A549 (cell line): ENCODE measurements around the gene NEDD4L. TPM values are rescaled to one million over a fixed set of nuclear protein-coding genes. Genes with fewer than 3 reads are reported as not detected.

Source experiments
- ATAC-seq, 2 experiments: fragments of 200-7000 bp in 1 of 2; fragments of >200 bp in 1 of 2; cut with Nextera tagmentation in 1 of 2; cut with Tn5 transposase in 1 of 2; 3 replicates each; pipeline versions ENCODE4 v1.8.0 to v1.9.1; 2018 to 2020; ENCODE audit warnings: mild to moderate bottlenecking in 1 of 2, moderate library complexity in 1 of 2
- CTCF ChIA-PET: fragments of 300-600 bp; sonication (Branson Sonifier 250); formaldehyde crosslinking; extraction: SDS; loops from one replicate; lab custom pipeline; 2021; ENCODE audit warnings: antibody characterized with exemption, inconsistent platforms; lab: Yijun Ruan, JAX
- POLR2A ChIA-PET: fragments of 350-600 bp; formaldehyde crosslinking; extraction: SDS; loops from one replicate; lab custom pipeline; 2021; ENCODE audit warnings: antibody characterized with exemption, inconsistent platforms; lab: Yijun Ruan, JAX
- DNase-seq, 2 experiments: peaks; one replicate each; pipeline versions ENCODE4 v3.0.0 to v3.0.0-alpha.2; 2011 to 2016; ENCODE audit warnings: low read depth in 1 of 2, low spot score in 1 of 2
- FAIRE-seq: peaks from 2 replicates; lab custom pipeline; 2011; peaks lifted over from hg19 to GRCh38; lab: Jason Lieb, UNC
- H3K27ac ChIP-seq, 2 experiments: fragments of >200 bp; sonication (Bioruptor Twin); formaldehyde crosslinking; 3 replicates each; pipeline ENCODE4 v1.5.1; 2016 to 2017
- H3K4me1 ChIP-seq: fragments of >200 bp; sonication (Bioruptor Twin); formaldehyde crosslinking; 3 replicates; pipeline ENCODE4 v1.6.1; 2016
- H3K4me2 ChIP-seq: fragments of >200 bp; sonication (Bioruptor Twin); formaldehyde crosslinking; 3 replicates; pipeline ENCODE4 v1.6.1; 2016
- H3K4me3 ChIP-seq: fragments of >200 bp; sonication (Bioruptor Twin); formaldehyde crosslinking; 3 replicates; pipeline ENCODE4 v1.5.1; 2016
- H3K9me3 ChIP-seq: fragments of >200 bp; sonication (Bioruptor Twin); formaldehyde crosslinking; 3 replicates; pipeline ENCODE4 v1.6.1; 2016
- CEBPB ChIP-seq, 2 experiments: fragments of >200 bp in 1 of 2; sonication (Bioruptor Twin) in 1 of 2; formaldehyde crosslinking in 1 of 2; IDR thresholded peaks; 2 replicates each; pipeline ENCODE4 v1.6.1; 2012 to 2016
- CTCF ChIP-seq: fragments of >200 bp; sonication (Bioruptor Twin); formaldehyde crosslinking; IDR thresholded peaks from 3 replicates; pipeline ENCODE4 v1.5.1; 2016
- FOSL2 ChIP-seq, 2 experiments: fragments of 450-650 bp in 1 of 2; fragments of >200 bp in 1 of 2; sonication (Bioruptor Twin) in 1 of 2; formaldehyde crosslinking; IDR thresholded peaks; 2 replicates each; pipeline versions ENCODE4 v1.5.0 to v1.6.1; 2016 to 2020; ENCODE audit warnings: mild to moderate bottlenecking in 1 of 2, moderate library complexity in 1 of 2
- HDAC2 ChIP-seq: fragments of 200-600 bp; sonication (generic); IDR thresholded peaks from 2 replicates; pipeline ENCODE4 v1.6.1; 2016
- HMGXB4 ChIP-seq: fragments of 250-450 bp; sonication (Bioruptor Pico); IDR thresholded peaks from 2 replicates; pipeline ENCODE4 v1.5.0; 2021; ENCODE audit warnings: mild to moderate bottlenecking, moderate library complexity, borderline replicate concordance
- JUNB ChIP-seq: fragments of >200 bp; sonication (Bioruptor Twin); formaldehyde crosslinking; IDR thresholded peaks from 2 replicates; pipeline ENCODE4 v1.6.1; 2016
- PBX3 ChIP-seq: IDR thresholded peaks from 2 replicates; pipeline ENCODE4 v1.6.1; 2012
- POLR2A ChIP-seq: IDR thresholded peaks from 2 replicates; pipeline ENCODE4 v1.6.1; 2012; ENCODE audit warnings: mild to moderate bottlenecking, low read length
- POLR2AphosphoS2 ChIP-seq: conservative IDR thresholded peaks from 2 replicates; pipeline ENCODE4 v1.6.1; 2012; ENCODE audit warnings: low read length, improper control_type of control experiment, inconsistent platforms
- RCOR1 ChIP-seq: fragments of 150-350 bp; IDR thresholded peaks from 2 replicates; pipeline ENCODE4 v1.6.1; 2014; ENCODE audit warnings: antibody characterized with exemption, low read length, low read depth
- SMC3 ChIP-seq: fragments of >200 bp; sonication (Bioruptor Twin); formaldehyde crosslinking; IDR thresholded peaks from 3 replicates; pipeline ENCODE4 v1.6.1; 2018; ENCODE audit warnings: inconsistent platforms
- TFCP2L1 ChIP-seq: fragments of 250-450 bp; sonication (Bioruptor Pico); IDR thresholded peaks from 2 replicates; pipeline ENCODE4 v1.5.0; 2021; ENCODE audit warnings: mild to moderate bottlenecking
- ZNF302 ChIP-seq: fragments of 250-450 bp; sonication (Bioruptor Pico); IDR thresholded peaks from 2 replicates; pipeline ENCODE4 v1.9.0; 2021; ENCODE audit warnings: inconsistent platforms, mild to moderate bottlenecking, moderate library complexity
- WGBS: methylation state at CpG from one replicate; pipeline ENCODE4 v1.1.6; 2017; ENCODE audit errors: missing lambda C conversion rate; 5-methylcytosine and 5-hydroxymethylcytosine counted together
- polyA plus RNA-seq, 4 experiments: library from polyadenylated mRNA; depleted of rRNA in 3 of 4; stranded (reverse); fragments of >200 nt; fragmentation: RNase III in 1 of 4; extraction: RNeasy Plus Mini Kit Qiagen cat#74134 plus additional on column Dnase treatment in 1 of 4; gene quantifications; 2 replicates in 3 of 4; 3 replicates in 1 of 4; pipeline ENCODE4 v1.2.3, GENCODE V29; 2011 to 2017

The NEDD4L gene
- polyA plus RNA-seq, 2 of the 4 experiments (the other 2 are of a cell fraction), result 18.0 to 36.5 TPM

- no peak overlapping the region for H3K27ac ChIP-seq
- H3K9me3 ChIP-seq, result no peaks in the 10 kb centered on the region
- WGBS, result 94% methylated on average over 11 of the region's 11 CpGs
- no peak overlapping the region for H3K4me2 ChIP-seq
- DNase-seq (no peak), FAIRE-seq (no peak), ATAC-seq (no peak)
- ChIA-PET POLR2A (no interaction called here), CTCF (no interaction called here)
- H3K4me1 ChIP-seq, result peaks cover 21% of the 10 kb centered on the region
- TF ChIP-seq HDAC2, result no peak
- TF ChIP-seq POLR2AphosphoS2, result no peak
- TF ChIP-seq ZNF302 (CRISPR knock-in tag), result no peak
- no peak for TF ChIP-seq HMGXB4
- no peak for TF ChIP-seq RCOR1
- no peak overlapping the region for H3K4me3 ChIP-seq
These were observed 214.8 kb downstream of the NEDD4L start for GRCh38 chr18:58258692-58259342.

- no peak for TF ChIP-seq FOSL2 (IDR thresholded peaks at IDR 0.05)
- TF ChIP-seq FOSL2 (CRISPR knock-in tag; IDR thresholded peaks at IDR 0.05), result peak; percentile 60
- no peak for TF ChIP-seq CEBPB (IDR thresholded peaks at IDR 0.05)
- POLR2A ChIA-PET, result no interaction called here
- peaks cover 25% of the 10 kb centered on the region for H3K4me1 ChIP-seq
- no peaks in the 10 kb centered on the region for H3K9me3 ChIP-seq
- 3% methylated on average over 7 of the region's 7 CpGs for WGBS
- FAIRE-seq, result no peak
- peak overlapping the region; percentile 28; the same call in 1 of the 3 replicates for H3K4me3 ChIP-seq
- peak overlapping the region; percentile 61; a peak in 5 of 6 replicates for H3K27ac ChIP-seq
- H3K4me2 ChIP-seq, result peak overlapping the region; percentile 95
- peak; percentile 34 to 66; a peak in 3 of 6 replicates for ATAC-seq
- CTCF ChIA-PET, result no interaction called here
- DNase-seq, result peak in 1 of 2 experiments; percentile 37
These were observed 219.3 kb downstream of the NEDD4L start for GRCh38 chr18:58263055-58263957.

- no peak overlapping the region; a peak in 1 of 6 replicates for H3K27ac ChIP-seq
- FAIRE-seq, result no peak
- DNase-seq, result no peak
- WGBS, result 90% methylated on average over 5 of the region's 5 CpGs
- ATAC-seq, result no peak
- no peaks in the 10 kb centered on the region for H3K9me3 ChIP-seq
- peak overlapping the region; percentile 95 for H3K4me2 ChIP-seq
- ChIA-PET POLR2A (no interaction called here), CTCF (no interaction called here)
- H3K4me3 ChIP-seq, result no peak overlapping the region
- TF ChIP-seq PBX3 (no peak), SMC3 (no peak), CTCF (no peak), TFCP2L1 (CRISPR knock-in tag) (no peak), HMGXB4 (no peak), FOSL2 (IDR thresholded peaks at IDR 0.05) (no peak), FOSL2 (CRISPR knock-in tag; IDR thresholded peaks at IDR 0.05) (no peak), JUNB (no peak), POLR2A (no peak)
- TF ChIP-seq, all 56 proteins: peak for 0
- peaks cover 29% of the 10 kb centered on the region for H3K4me1 ChIP-seq
These were observed 220.0 kb downstream of the NEDD4L start for GRCh38 chr18:58264075-58264474.
